ENCODE measurements around the gene C1orf21.

Gene C1orf21

GRCh38 chr1:184637664-184638240 is 250.9 kb downstream of the C1orf21 start:
- ATAC-seq: no peak
- no peak for TF ChIP-seq CSDC2 (CRISPR knock-in tag; IDR thresholded peaks at IDR 0.05)
- peak; percentile 94 for TF ChIP-seq ZNF8 (CRISPR knock-in tag; IDR thresholded peaks at IDR 0.05)

- TF ChIP-seq POU6F1 (CRISPR knock-in tag; IDR thresholded peaks at IDR 0.05; ENCODE audit: borderline replicate concordance, low read depth) (no peak), CSRNP3 (CRISPR knock-in tag; IDR thresholded peaks at IDR 0.05) (no peak), SNAI2 (CRISPR knock-in tag; IDR thresholded peaks at IDR 0.05) (no peak), ZNF70 (CRISPR knock-in tag; IDR thresholded peaks at IDR 0.05) (no peak), CSDC2 (CRISPR knock-in tag; IDR thresholded peaks at IDR 0.05) (no peak), ISL1 (CRISPR knock-in tag; IDR thresholded peaks at IDR 0.05) (no peak), GLIS3 (CRISPR knock-in tag; IDR thresholded peaks at IDR 0.05) (no peak), OSR1 (CRISPR knock-in tag; IDR thresholded peaks at IDR 0.05) (no peak), ZNF8 (CRISPR knock-in tag; IDR thresholded peaks at IDR 0.05) (no peak), CREB5 (CRISPR knock-in tag; IDR thresholded peaks at IDR 0.05; ENCODE audit: low read depth) (no peak), BACH2 (CRISPR knock-in tag; IDR thresholded peaks at IDR 0.05; ENCODE audit: borderline replicate concordance) (no peak)
- no peak for ATAC-seq
Observed at GRCh38 chr1:184639205-184639604, 252.4 kb downstream of the C1orf21 start.

- TF ChIP-seq ZFP3 (CRISPR knock-in tag; IDR thresholded peaks at IDR 0.05) (no peak), PATZ1 (CRISPR knock-in tag; IDR thresholded peaks at IDR 0.05; ENCODE audit: borderline replicate concordance) (no peak), ISL1 (CRISPR knock-in tag; IDR thresholded peaks at IDR 0.05) (no peak), ZNF70 (CRISPR knock-in tag; IDR thresholded peaks at IDR 0.05) (no peak), TOX (CRISPR knock-in tag; IDR thresholded peaks at IDR 0.05; ENCODE audit: borderline replicate concordance) (no peak), SNAI2 (CRISPR knock-in tag; IDR thresholded peaks at IDR 0.05) (no peak), ZC3H10 (CRISPR knock-in tag; IDR thresholded peaks at IDR 0.05) (no peak), RARB (CRISPR knock-in tag; IDR thresholded peaks at IDR 0.05) (no peak)
- ATAC-seq: no peak
Observed at GRCh38 chr1:184640505-184640904, 253.7 kb downstream of the C1orf21 start.

GRCh38 chr1:184641894-184642293 is 255.1 kb downstream of the C1orf21 start:
- TF ChIP-seq ZC3H10 (CRISPR knock-in tag; IDR thresholded peaks at IDR 0.05): no peak
- TF ChIP-seq, protein P1, sequence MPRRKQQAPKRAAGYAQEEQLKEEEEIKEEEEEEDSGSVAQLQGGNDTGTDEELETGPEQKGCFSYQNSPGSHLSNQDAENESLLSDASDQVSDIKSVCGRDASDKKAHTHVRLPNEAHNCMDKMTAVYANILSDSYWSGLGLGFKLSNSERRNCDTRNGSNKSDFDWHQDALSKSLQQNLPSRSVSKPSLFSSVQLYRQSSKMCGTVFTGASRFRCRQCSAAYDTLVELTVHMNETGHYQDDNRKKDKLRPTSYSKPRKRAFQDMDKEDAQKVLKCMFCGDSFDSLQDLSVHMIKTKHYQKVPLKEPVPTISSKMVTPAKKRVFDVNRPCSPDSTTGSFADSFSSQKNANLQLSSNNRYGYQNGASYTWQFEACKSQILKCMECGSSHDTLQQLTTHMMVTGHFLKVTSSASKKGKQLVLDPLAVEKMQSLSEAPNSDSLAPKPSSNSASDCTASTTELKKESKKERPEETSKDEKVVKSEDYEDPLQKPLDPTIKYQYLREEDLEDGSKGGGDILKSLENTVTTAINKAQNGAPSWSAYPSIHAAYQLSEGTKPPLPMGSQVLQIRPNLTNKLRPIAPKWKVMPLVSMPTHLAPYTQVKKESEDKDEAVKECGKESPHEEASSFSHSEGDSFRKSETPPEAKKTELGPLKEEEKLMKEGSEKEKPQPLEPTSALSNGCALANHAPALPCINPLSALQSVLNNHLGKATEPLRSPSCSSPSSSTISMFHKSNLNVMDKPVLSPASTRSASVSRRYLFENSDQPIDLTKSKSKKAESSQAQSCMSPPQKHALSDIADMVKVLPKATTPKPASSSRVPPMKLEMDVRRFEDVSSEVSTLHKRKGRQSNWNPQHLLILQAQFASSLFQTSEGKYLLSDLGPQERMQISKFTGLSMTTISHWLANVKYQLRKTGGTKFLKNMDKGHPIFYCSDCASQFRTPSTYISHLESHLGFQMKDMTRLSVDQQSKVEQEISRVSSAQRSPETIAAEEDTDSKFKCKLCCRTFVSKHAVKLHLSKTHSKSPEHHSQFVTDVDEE (CRISPR knock-in tag; IDR thresholded peaks at IDR 0.05): no peak
- no peak for TF ChIP-seq ARNTL (CRISPR knock-in tag; IDR thresholded peaks at IDR 0.05; ENCODE audit: borderline replicate concordance, low read depth)
- TF ChIP-seq OSR1 (CRISPR knock-in tag; IDR thresholded peaks at IDR 0.05): no peak
- no peak for TF ChIP-seq TOX (CRISPR knock-in tag; IDR thresholded peaks at IDR 0.05; ENCODE audit: borderline replicate concordance)
- TF ChIP-seq ZNF565 (CRISPR knock-in tag; conservative IDR thresholded peaks at IDR 0.05; ENCODE audit: low read depth): no peak
- TF ChIP-seq ESRRG (CRISPR knock-in tag; IDR thresholded peaks at IDR 0.05): no peak
- no peak for TF ChIP-seq CSDC2 (CRISPR knock-in tag; IDR thresholded peaks at IDR 0.05)
- TF ChIP-seq ZFP3 (CRISPR knock-in tag; IDR thresholded peaks at IDR 0.05): no peak
- no peak for TF ChIP-seq BACH2 (CRISPR knock-in tag; IDR thresholded peaks at IDR 0.05; ENCODE audit: borderline replicate concordance)
- no peak for TF ChIP-seq ISL1 (CRISPR knock-in tag; IDR thresholded peaks at IDR 0.05)
- ATAC-seq: no peak
